GM12878 (cell line): Measurements from ENCODE around the gene MCUB. TPM values are rescaled to one million over a fixed set of nuclear protein-coding genes. Genes with fewer than 3 reads are reported as not detected.
"Not testable (repeated sequence)": the region's sequence is repeated elsewhere in the genome, so short reads cannot be mapped to it uniquely, and the experiment has no call there.

Source experiments
- ATAC-seq: fragments of 200-7000 bp; cut with Tn5 transposase; 3 replicates; pipeline ENCODE4 v1.9.1; 2020; ENCODE audit warnings: mild to moderate bottlenecking, moderate library complexity
- BruUV-seq: library from RNA; stranded (reverse); fragments of 400-500 nt; replicated peaks from 2 replicates; lab custom pipeline; 2021; lab: Mats Ljungman, UMichigan
- CTCF ChIA-PET: fragments of 300-600 bp; sonication (Branson Sonifier 250); formaldehyde crosslinking; extraction: SDS; loops from one replicate; lab custom pipeline; 2021; ENCODE audit warnings: inconsistent platforms; lab: Yijun Ruan, JAX
- POLR2A ChIA-PET: fragments of 350-600 bp; formaldehyde crosslinking; extraction: SDS; loops from one replicate; lab custom pipeline; 2021; ENCODE audit warnings: inconsistent platforms; lab: Charles Lee
- RAD21 ChIA-PET: fragments of 300-600 bp; sonication (Branson Sonifier 250); formaldehyde crosslinking; loops from one replicate; lab custom pipeline; 2023; ENCODE audit warnings: antibody characterized with exemption; ENCODE audit not compliant: unreplicated experiment; lab: Charles Lee
- SMC1A ChIA-PET: fragments of 300-600 bp; sonication (Branson Sonifier 250); formaldehyde crosslinking; loops from one replicate; lab custom pipeline; 2023; ENCODE audit not compliant: unreplicated experiment, uncharacterized antibody; lab: Charles Lee
- DNase-seq: peaks from one replicate; pipeline ENCODE4 v3.0.0-alpha.2; 2011; ENCODE audit warnings: low read depth, low spot score
- FAIRE-seq: peaks from 3 replicates; lab custom pipeline; 2011; peaks lifted over from hg19 to GRCh38; lab: Jason Lieb, UNC
- H2AFZ ChIP-seq: 2 replicates; pipeline ENCODE4 v1.6.0; 2011; ENCODE audit warnings: low read depth, low read length, control low read depth; ENCODE audit not compliant: control insufficient read depth
- H3K27ac ChIP-seq: 2 replicates; pipeline ENCODE4 v1.5.1; 2011; ENCODE audit warnings: control low read depth; ENCODE audit not compliant: control insufficient read depth, insufficient read depth
- H3K27me3 ChIP-seq, 2 experiments: replicated peaks in 1 of 2; 2 replicates each; pipeline versions ENCODE4 v1.6.0 to v1.6.1; 2011; ENCODE audit warnings: low read length in 1 of 2; ENCODE audit not compliant: control insufficient read depth in 2 of 2, insufficient read depth in 2 of 2
- H3K36me3 ChIP-seq, 2 experiments: 2 replicates each; pipeline ENCODE4 v1.5.1; 2011; ENCODE audit warnings: low read length in 1 of 2; ENCODE audit not compliant: control insufficient read depth in 2 of 2, insufficient read depth in 2 of 2
- H3K4me1 ChIP-seq: 2 replicates; pipeline ENCODE4 v1.6.1; 2011; ENCODE audit warnings: mild to moderate bottlenecking, low read length, moderate library complexity, mixed read lengths; ENCODE audit not compliant: control insufficient read depth, insufficient read depth
- H3K4me2 ChIP-seq: 2 replicates; pipeline ENCODE4 v1.6.0; 2011; ENCODE audit warnings: control low read depth; ENCODE audit not compliant: control insufficient read depth, insufficient read depth
- H3K4me3 ChIP-seq: fragments of 200-600 bp; sonication (generic); 2 replicates; pipeline ENCODE4 v1.5.1; 2016
- H3K79me2 ChIP-seq: 2 replicates; pipeline ENCODE4 v1.6.0; 2011; ENCODE audit warnings: low read length; ENCODE audit not compliant: control insufficient read depth, insufficient read depth
- H3K9ac ChIP-seq: 2 replicates; pipeline ENCODE4 v1.8.0; 2011; ENCODE audit warnings: low read length, control low read depth, mixed read lengths; ENCODE audit not compliant: control insufficient read depth, insufficient read depth
- H3K9me3 ChIP-seq: replicated peaks from 3 replicates; pipeline ENCODE4 v1.5.1; 2011; ENCODE audit warnings: mild to moderate bottlenecking, low read length; ENCODE audit not compliant: control insufficient read depth, insufficient read depth
- H4K20me1 ChIP-seq: 2 replicates; pipeline ENCODE4 v1.6.0; 2011; ENCODE audit not compliant: control insufficient read depth, insufficient read depth
- CHD1 ChIP-seq: IDR thresholded peaks from 2 replicates; pipeline ENCODE4 v1.6.1; 2012; ENCODE audit warnings: low read depth, low read length, improper control_type of control experiment
- FOXM1 ChIP-seq: IDR thresholded peaks from 2 replicates; pipeline ENCODE4 v1.6.1; 2012; ENCODE audit warnings: low read depth, mild to moderate bottlenecking, inconsistent platforms, low read length, moderate library complexity
- POLR2AphosphoS5 ChIP-seq: IDR thresholded peaks from 2 replicates; pipeline ENCODE4 v1.6.1; 2011; ENCODE audit warnings: mild to moderate bottlenecking, low read length, inconsistent platforms
- RBBP5 ChIP-seq: fragments of 200-600 bp; sonication (generic); conservative IDR thresholded peaks from 2 replicates; pipeline ENCODE4 v1.6.1; 2016
- RCOR1 ChIP-seq: conservative IDR thresholded peaks from 2 replicates; pipeline ENCODE4 v1.6.1; 2012; ENCODE audit warnings: low read depth, low read length, improper control_type of control experiment
- ZBED1 ChIP-seq: IDR thresholded peaks from 2 replicates; pipeline ENCODE4 v1.6.1; 2016; ENCODE audit warnings: borderline replicate concordance
- WGBS: methylation state at CpG from one replicate; pipeline ENCODE4 v1.1.6; 2016; ENCODE audit warnings: low lambda C conversion rate; ENCODE audit not compliant: insufficient replicate concordance, insufficient coverage; ENCODE audit errors: missing lambda C conversion rate; 5-methylcytosine and 5-hydroxymethylcytosine counted together
- in situ Hi-C: fragments of 300-500 bp; cut with MboI; formaldehyde crosslinking; loops from 9 replicates; pipeline ENCODE4 v1.14.3; 2018; ENCODE audit warnings: mixed read lengths
- intact Hi-C: fragments of 100-400 bp; cut with micrococcal nuclease; formaldehyde crosslinking; loops from one replicate; pipeline ENCODE4 v1.14.2; 2022; ENCODE audit not compliant: unreplicated experiment
- polyA plus RNA-seq, 11 experiments: library from polyadenylated mRNA; depleted of rRNA in 4 of 11; unstranded in 6 of 11; stranded (reverse) in 5 of 11; fragments of >200 nt; fragmentation: Nextera tagmentation in 4 of 11; fragmentation: Illumina TruSeq in 1 of 11; extraction: Ambion mirVana in 4 of 11; extraction: Trizol in 1 of 11; gene quantifications; 1 replicate in 1 of 11; 2 replicates in 10 of 11; pipeline versions ENCODE4 v1.2.1 to v1.2.3, GENCODE V29; 2011 to 2016; ENCODE audit warnings: inconsistent platforms in 2 of 11, missing spikeins in 2 of 11, low read depth in 1 of 11
- total RNA-seq, 4 experiments: library from RNA; depleted of rRNA in 3 of 4; stranded (reverse); fragments of >200 nt in 3 of 4; fragmentation: Illumina TruSeq in 1 of 4; extraction: Trizol in 1 of 4; gene quantifications; 2 replicates each; pipeline versions ENCODE4 v1.2.1 to v1.2.3, GENCODE V29; 2013 to 2021
- TF ChIP-seq, protein P1 (sequence below): fragments of 450-650 bp; IDR thresholded peaks from 2 replicates; pipeline ENCODE4 v1.6.1; 2017; ENCODE audit warnings: mild to moderate bottlenecking

The MCUB gene
- total and polyA plus RNA-seq, 10 of the 15 experiments (the other 5 are each of a cell fraction or from before 2014, with no cell fraction given): 4.7 to 63.7 (median 39.4) TPM

DNA sequence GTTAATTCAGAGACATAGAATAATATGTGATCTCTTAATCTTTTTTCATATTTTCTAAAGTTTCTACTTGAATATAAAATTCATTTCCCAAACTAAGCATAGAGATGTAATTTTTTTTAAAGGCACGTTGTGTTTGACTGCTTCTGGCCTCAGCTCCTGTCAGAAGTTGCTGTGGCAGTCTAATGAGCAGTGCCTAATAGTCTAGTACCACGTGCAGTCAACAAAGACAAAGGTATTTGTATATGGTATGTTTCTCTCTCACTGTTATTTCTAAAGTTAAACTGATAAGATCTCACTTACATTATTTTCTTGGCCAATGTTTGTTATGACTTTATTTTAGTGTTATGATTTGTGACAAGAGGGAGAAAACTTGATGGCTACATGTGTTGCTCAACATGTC lies 48.6 kb upstream of the MCUB start (continued):
- TF ChIP-seq, protein P1, sequence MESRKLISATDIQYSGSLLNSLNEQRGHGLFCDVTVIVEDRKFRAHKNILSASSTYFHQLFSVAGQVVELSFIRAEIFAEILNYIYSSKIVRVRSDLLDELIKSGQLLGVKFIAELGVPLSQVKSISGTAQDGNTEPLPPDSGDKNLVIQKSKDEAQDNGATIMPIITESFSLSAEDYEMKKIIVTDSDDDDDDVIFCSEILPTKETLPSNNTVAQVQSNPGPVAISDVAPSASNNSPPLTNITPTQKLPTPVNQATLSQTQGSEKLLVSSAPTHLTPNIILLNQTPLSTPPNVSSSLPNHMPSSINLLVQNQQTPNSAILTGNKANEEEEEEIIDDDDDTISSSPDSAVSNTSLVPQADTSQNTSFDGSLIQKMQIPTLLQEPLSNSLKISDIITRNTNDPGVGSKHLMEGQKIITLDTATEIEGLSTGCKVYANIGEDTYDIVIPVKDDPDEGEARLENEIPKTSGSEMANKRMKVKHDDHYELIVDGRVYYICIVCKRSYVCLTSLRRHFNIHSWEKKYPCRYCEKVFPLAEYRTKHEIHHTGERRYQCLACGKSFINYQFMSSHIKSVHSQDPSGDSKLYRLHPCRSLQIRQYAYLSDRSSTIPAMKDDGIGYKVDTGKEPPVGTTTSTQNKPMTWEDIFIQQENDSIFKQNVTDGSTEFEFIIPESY: no peak
- no peak for TF ChIP-seq POLR2AphosphoS5
- TF ChIP-seq RCOR1: no peak
- no peak for TF ChIP-seq CHD1
- no peak for TF ChIP-seq ZBED1
- no peak for TF ChIP-seq FOXM1
- TF ChIP-seq RBBP5: no peak

DNA sequence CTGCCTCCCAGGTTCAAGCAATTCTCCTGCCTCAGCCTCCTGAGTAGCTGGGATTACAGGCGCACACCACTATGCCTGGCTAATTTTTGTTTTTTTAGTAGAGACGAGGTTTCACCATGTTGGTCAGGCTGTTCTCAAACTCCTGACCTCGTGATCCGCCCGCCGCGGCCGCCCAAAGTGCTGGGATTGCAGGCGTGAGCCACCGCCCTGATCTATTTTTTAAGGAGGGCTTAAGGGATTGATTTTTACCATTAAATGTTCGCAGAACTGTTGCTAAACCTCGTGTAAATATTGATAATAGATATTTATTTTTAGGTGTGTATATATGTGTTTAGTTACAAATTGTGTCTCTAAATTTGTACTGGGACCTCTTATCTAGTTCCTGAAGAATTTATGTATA lies 46.7 kb upstream of the MCUB start:
- DNase-seq, FAIRE-seq, POLR2A ChIA-PET, intact Hi-C loops, H3K36me3 ChIP-seq, ATAC-seq, H3K4me1 ChIP-seq, RAD21 ChIA-PET, H3K4me3 ChIP-seq, H4K20me1 ChIP-seq, H3K27ac ChIP-seq, H2AFZ ChIP-seq, H3K79me2 ChIP-seq, CTCF ChIA-PET, H3K9me3 ChIP-seq, H3K9ac ChIP-seq, BruUV-seq, in situ Hi-C loops, H3K27me3 ChIP-seq, H3K4me2 ChIP-seq: not testable (repeated sequence)
- WGBS: 96% methylated on average over 12 of the region's 12 CpGs
- SMC1A ChIA-PET: interaction anchor here (1.1 kb wide), 1 partner anchor 14 kb away, joined by 3 read pairs; no protein-coding TSS in a partner anchor
